ENCODE results near the gene MICALL1.

- TF ChIP-seq CTCF (IDR thresholded peaks at IDR 0.05; ENCODE audit: borderline replicate concordance, extremely low read depth, low read length, poor library complexity, severe bottlenecking) = no peak
- no peak for TF ChIP-seq EZH2 (IDR thresholded peaks at IDR 0.05; ENCODE audit: borderline replicate concordance, low read depth, low read length, severe bottlenecking)
These were observed 12.5 kb upstream of the MICALL1 start for GRCh38 chr22:37893583-37893983.
